ENCODE data around the gene IL19. TPM values are rescaled to one million over a fixed set of nuclear protein-coding genes. Genes with fewer than 3 reads are reported as not detected.

The IL19 gene
- total and polyA plus RNA-seq, 2 donors (not counting 3 experiments of a cell fraction or from before 2014, with no cell fraction given): not detected

DNA sequence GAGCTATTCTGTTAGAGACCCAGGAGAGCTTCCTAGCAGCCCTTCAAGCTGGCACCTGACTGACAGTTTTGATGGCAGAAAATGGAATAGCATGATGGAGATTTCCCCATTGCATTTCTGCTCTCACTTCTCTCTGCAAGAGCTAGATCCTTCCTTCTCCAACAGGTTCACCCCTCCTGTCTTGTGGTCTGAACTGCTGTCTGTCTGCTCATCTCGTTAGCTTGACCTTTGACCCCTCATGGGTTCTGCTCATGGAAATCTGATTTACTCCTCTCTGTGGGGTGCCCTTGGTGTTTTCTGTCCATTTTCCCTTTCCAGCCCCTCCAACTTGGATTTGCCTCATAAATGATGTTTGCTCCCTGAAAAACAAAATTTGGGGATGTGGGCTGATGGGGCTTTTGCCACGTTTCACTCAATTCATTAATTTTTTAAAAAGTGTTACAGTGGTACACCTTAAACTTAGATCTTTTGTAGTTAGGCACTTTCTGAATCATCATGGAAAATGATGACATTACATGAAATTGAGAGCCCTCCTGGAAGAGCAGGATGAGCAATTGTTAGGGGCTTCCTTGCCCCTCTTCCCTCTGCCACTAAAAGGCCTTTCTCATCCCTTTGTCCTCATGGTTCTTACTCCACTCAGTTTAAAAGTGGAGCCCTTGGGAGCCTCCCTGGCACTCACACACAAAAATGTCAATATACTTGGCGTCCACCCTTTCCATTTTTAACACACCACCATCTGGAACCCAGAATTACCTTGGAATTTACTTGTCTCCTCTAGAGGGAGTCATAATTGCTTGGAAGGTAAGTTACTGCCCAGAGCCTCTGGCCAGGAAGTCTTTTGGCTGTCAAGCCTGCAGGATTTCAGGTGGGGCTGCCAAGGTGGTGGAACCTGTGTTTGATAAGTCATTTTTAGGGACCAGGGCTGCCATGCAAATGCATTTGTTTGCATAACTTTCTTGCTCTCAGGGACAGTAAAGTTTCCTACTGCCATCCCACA lies 31.9 kb upstream of the IL19 start:
- DNase-seq (ENCODE audit: low read depth, low spot score): no peak
- dilution Hi-C loops (cut with MboI; ENCODE audit: extremely low pct_ligation_motif_present, low sequenced_read_pairs): no loop called here
- Histone ChIP-seq H3K9me1 (replicated peaks; ENCODE audit: control insufficient read depth, extremely low read depth, insufficient read depth, low read length) (no peaks in the 10 kb centered on the region), H3K27ac (ENCODE audit: insufficient read depth, low read depth, low read length) (no peak overlapping the region), H3K9me3 (replicated peaks; ENCODE audit: control insufficient read depth, insufficient read depth, low read length) (no peaks in the 10 kb centered on the region), H3K79me2 (ENCODE audit: control insufficient read depth, insufficient read depth, low read length) (no peaks in the 10 kb centered on the region), H3K4me3 (replicated peaks in 1 of 3; ENCODE audit: insufficient read depth in 1 of 3, low read depth in 1 of 3, low read length in 3 of 3) (no peak overlapping the region), H3K4me1 (ENCODE audit: control insufficient read depth, extremely low read depth, insufficient read depth, low read length) (peaks cover 13% of the 10 kb centered on the region), H3K4me2 (ENCODE audit: insufficient read depth, low read length) (no peak overlapping the region), H3K36me3 (ENCODE audit: control insufficient read depth in 2 of 2, extremely low read depth in 1 of 2, insufficient read depth in 2 of 2, low read length in 2 of 2) (no peaks in the 10 kb centered on the region), H2AFZ (ENCODE audit: low read depth, low read length) (no peak overlapping the region), H3K27me3 (ENCODE audit: control insufficient read depth in 2 of 2, insufficient read depth in 2 of 2, low read length in 2 of 2) (peaks cover 0 to 4% of the 10 kb centered on the region in 2 experiments), H4K20me1 (replicated peaks; ENCODE audit: control insufficient read depth, extremely low read depth, insufficient read depth, low read length) (no peaks in the 10 kb centered on the region), H3K9ac (replicated peaks; ENCODE audit: extremely low read depth, insufficient read depth, low read length) (no peak overlapping the region)
- FAIRE-seq: peak; percentile 8
- POLR2A ChIA-PET: interaction anchor here (0.6 kb wide), 1 partner anchor 698 kb away, joined by 4 read pairs; no protein-coding TSS in a partner anchor
- no peak for TF ChIP-seq GATA2 (IDR thresholded peaks at IDR 0.05; ENCODE audit: insufficient read depth, insufficient read length, low read depth, low read length)
- TF ChIP-seq, protein P1, sequence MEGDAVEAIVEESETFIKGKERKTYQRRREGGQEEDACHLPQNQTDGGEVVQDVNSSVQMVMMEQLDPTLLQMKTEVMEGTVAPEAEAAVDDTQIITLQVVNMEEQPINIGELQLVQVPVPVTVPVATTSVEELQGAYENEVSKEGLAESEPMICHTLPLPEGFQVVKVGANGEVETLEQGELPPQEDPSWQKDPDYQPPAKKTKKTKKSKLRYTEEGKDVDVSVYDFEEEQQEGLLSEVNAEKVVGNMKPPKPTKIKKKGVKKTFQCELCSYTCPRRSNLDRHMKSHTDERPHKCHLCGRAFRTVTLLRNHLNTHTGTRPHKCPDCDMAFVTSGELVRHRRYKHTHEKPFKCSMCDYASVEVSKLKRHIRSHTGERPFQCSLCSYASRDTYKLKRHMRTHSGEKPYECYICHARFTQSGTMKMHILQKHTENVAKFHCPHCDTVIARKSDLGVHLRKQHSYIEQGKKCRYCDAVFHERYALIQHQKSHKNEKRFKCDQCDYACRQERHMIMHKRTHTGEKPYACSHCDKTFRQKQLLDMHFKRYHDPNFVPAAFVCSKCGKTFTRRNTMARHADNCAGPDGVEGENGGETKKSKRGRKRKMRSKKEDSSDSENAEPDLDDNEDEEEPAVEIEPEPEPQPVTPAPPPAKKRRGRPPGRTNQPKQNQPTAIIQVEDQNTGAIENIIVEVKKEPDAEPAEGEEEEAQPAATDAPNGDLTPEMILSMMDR (IDR thresholded peaks at IDR 0.05; ENCODE audit: extremely low read depth in 1 of 2, insufficient read depth in 1 of 2, low read depth in 1 of 2, low read length in 2 of 2): peak; percentile 6 to 7
- BruUV-seq (replicated peaks): no TSS peak
- CTCF ChIA-PET: interaction anchor here (1.4 kb wide), 1 partner anchor 174 kb away, joined by 10 read pairs; no protein-coding TSS in a partner anchor
- intact Hi-C loops (cut with micrococcal nuclease): no loop called here

All from endothelial cell of umbilical vein (primary cell).